Mesothelial cell of epicardium (in vitro differentiated cells): ENCODE data around the gene POMGNT2. TPM values are rescaled to one million over a fixed set of nuclear protein-coding genes. Genes with fewer than 3 reads are reported as not detected.

Source experiments
- DNase-seq, 2 experiments: peaks; one replicate each; pipeline ENCODE4 v3.0.0; 2021; ENCODE audit warnings: low spot score in 2 of 2; ENCODE audit not compliant: unreplicated experiment in 2 of 2
- H3K27ac Mint-ChIP-seq: 2 replicates; pipeline ENCODE4 v1.8.0; 2021; ENCODE audit warnings: mixed read lengths
- H3K27me3 Mint-ChIP-seq: 2 replicates; pipeline ENCODE4 v1.8.0; 2021; ENCODE audit warnings: low read depth, mixed read lengths
- H3K36me3 Mint-ChIP-seq: 2 replicates; pipeline ENCODE4 v1.8.0; 2021; ENCODE audit warnings: mixed read lengths
- H3K4me1 Mint-ChIP-seq: 2 replicates; pipeline ENCODE4 v1.8.0; 2021; ENCODE audit warnings: mixed read lengths
- H3K4me3 Mint-ChIP-seq: 2 replicates; pipeline ENCODE4 v1.8.0; 2021; ENCODE audit warnings: mild to moderate bottlenecking, moderate library complexity, mixed read lengths
- H3K9me3 Mint-ChIP-seq: 2 replicates; pipeline ENCODE4 v1.8.0; 2021; ENCODE audit warnings: mixed read lengths
- CTCF ChIP-seq: fragments of 200-600 bp; sonication (generic); IDR thresholded peaks from one replicate; pipeline ENCODE4 v1.5.0; 2021; ENCODE audit warnings: antibody characterized with exemption; ENCODE audit not compliant: unreplicated experiment
- total RNA-seq: library from RNA; stranded (reverse); gene quantifications from 3 replicates; pipeline ENCODE4 v1.2.1, GENCODE V29; 2021

POMGNT2 gene
- total RNA-seq, 1 donor from 2014 or later, result 18.6 TPM

GRCh38 chr3:43146599-43146998 is 40.7 kb upstream of the POMGNT2 start:
- Mint-ChIP-seq H3K36me3 (no peaks in the 10 kb centered on the region), H3K27me3 (peaks cover 47% of the 10 kb centered on the region), H3K27ac (no peak overlapping the region), H3K9me3 (no peaks in the 10 kb centered on the region), H3K4me3 (no peak overlapping the region), H3K4me1 (no peaks in the 10 kb centered on the region)
- TF ChIP-seq CTCF, result no peak
- DNase-seq, result no peak

- no peak overlapping the region for H3K4me3 Mint-ChIP-seq
Measured at GRCh38 chr3:43144761-43145490, 39.0 kb upstream of the POMGNT2 start.

GRCh38 chr3:43142472-43142871 is 36.6 kb upstream of the POMGNT2 start:
- DNase-seq, result no peak
- Mint-ChIP-seq H3K9me3 (peaks cover 10% of the 10 kb centered on the region), H3K27me3 (peaks cover 18% of the 10 kb centered on the region), H3K4me3 (no peak overlapping the region), H3K4me1 (no peaks in the 10 kb centered on the region), H3K36me3 (no peaks in the 10 kb centered on the region), H3K27ac (no peak overlapping the region)
- no peak for TF ChIP-seq CTCF

More at GRCh38 chr3:43144761-43145490, 39.0 kb upstream of the POMGNT2 start:
- TF ChIP-seq CTCF, result no peak
- Mint-ChIP-seq H3K27ac (no peak overlapping the region), H3K4me1 (no peaks in the 10 kb centered on the region), H3K36me3 (no peaks in the 10 kb centered on the region), H3K9me3 (no peaks in the 10 kb centered on the region), H3K27me3 (peaks cover 39% of the 10 kb centered on the region)
- no peak for DNase-seq

- Mint-ChIP-seq H3K9me3 (peaks cover 21% of the 10 kb centered on the region), H3K4me1 (no peaks in the 10 kb centered on the region)
Measured at GRCh38 chr3:43138488-43139231, 32.8 kb upstream of the POMGNT2 start.

More at GRCh38 chr3:43138488-43139231, 32.8 kb upstream of the POMGNT2 start:
- Mint-ChIP-seq H3K36me3 (no peaks in the 10 kb centered on the region), H3K27me3 (no peaks in the 10 kb centered on the region), H3K27ac (no peak overlapping the region), H3K4me3 (no peak overlapping the region)
- TF ChIP-seq CTCF, result no peak
- DNase-seq, result no peak
